ENCODE results near the gene FDXR.

The FDXR gene

DNA sequence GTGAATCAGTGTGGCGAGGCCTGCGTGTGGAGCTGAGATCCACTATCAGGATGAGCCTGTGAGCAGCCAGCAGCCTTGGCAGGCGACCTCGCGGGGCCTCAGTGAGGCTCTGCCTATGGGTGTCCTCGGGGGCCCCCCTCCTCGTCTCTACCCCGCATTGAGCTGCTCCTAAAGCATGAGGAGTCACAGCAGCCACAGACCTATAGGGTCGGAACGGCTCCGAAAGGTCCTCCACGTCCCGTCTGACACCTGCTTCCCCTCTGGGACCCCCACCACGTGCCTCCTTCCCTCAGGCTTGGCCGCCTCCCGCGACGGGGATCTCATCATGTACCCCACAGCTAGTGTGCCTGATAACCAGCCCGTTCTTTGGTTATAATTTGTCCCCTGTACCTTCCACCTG lies 41.9 kb downstream of the FDXR start:
- no peak for FAIRE-seq
- DNase-seq (ENCODE audit: insufficient read length, low spot score): no peak

DNA sequence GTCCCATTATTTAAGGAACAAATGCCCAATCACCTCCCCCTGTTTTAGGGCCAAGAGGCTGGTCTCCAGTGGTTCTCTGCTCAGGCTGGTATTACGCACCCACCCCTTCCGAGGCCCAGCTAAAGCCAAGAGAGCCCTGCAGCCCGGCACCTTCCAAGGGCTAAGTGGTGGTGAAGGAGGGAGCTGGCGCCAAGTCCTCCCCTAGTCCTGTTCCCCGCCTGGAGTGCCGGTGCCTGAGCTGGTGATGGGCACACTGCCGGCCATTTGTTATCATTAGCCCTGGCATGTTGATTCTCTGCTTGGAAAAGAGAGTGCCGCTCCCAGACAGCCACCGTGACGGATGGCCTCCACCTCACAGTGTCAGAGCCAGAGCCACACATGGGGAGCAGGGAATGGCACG lies 45.0 kb downstream of the FDXR start:
- DNase-seq (ENCODE audit: insufficient read length, low spot score) (no peak), FAIRE-seq (no peak)
- TF ChIP-seq SPI1 (IDR thresholded peaks at IDR 0.05; ENCODE audit: low read depth, low read length) (no peak), TAF1 (IDR thresholded peaks at IDR 0.05; ENCODE audit: low read depth, low read length) (no peak), PAX5 (IDR thresholded peaks at IDR 0.05; ENCODE audit: insufficient read depth, low read length, severe bottlenecking) (no peak), POLR2A (IDR thresholded peaks at IDR 0.05; ENCODE audit: low read depth, low read length) (no peak), POU2F2 (IDR thresholded peaks at IDR 0.05; ENCODE audit: low read depth, low read length) (no peak), POLR2AphosphoS5 (IDR thresholded peaks at IDR 0.05; ENCODE audit: low read depth, low read length) (no peak)

More for the DNA sequence above, 41.9 kb downstream of the FDXR start:
- TF ChIP-seq SPI1 (IDR thresholded peaks at IDR 0.05; ENCODE audit: low read depth, low read length) (no peak), TAF1 (IDR thresholded peaks at IDR 0.05; ENCODE audit: low read depth, low read length) (no peak), POU2F2 (IDR thresholded peaks at IDR 0.05; ENCODE audit: low read depth, low read length) (no peak), POLR2A (IDR thresholded peaks at IDR 0.05; ENCODE audit: low read depth, low read length) (no peak), PAX5 (IDR thresholded peaks at IDR 0.05; ENCODE audit: insufficient read depth, low read length, severe bottlenecking) (no peak), POLR2AphosphoS5 (IDR thresholded peaks at IDR 0.05; ENCODE audit: low read depth, low read length) (no peak)

- FAIRE-seq (no peak), DNase-seq (ENCODE audit: insufficient read length, low spot score) (no peak)
- no peak for TF ChIP-seq PAX5 (IDR thresholded peaks at IDR 0.05; ENCODE audit: insufficient read depth, low read length, severe bottlenecking)
- TF ChIP-seq SPI1 (IDR thresholded peaks at IDR 0.05; ENCODE audit: low read depth, low read length): no peak
These were observed 46.7 kb downstream of the FDXR start for GRCh38 chr17:74825952-74826719.

DNA sequence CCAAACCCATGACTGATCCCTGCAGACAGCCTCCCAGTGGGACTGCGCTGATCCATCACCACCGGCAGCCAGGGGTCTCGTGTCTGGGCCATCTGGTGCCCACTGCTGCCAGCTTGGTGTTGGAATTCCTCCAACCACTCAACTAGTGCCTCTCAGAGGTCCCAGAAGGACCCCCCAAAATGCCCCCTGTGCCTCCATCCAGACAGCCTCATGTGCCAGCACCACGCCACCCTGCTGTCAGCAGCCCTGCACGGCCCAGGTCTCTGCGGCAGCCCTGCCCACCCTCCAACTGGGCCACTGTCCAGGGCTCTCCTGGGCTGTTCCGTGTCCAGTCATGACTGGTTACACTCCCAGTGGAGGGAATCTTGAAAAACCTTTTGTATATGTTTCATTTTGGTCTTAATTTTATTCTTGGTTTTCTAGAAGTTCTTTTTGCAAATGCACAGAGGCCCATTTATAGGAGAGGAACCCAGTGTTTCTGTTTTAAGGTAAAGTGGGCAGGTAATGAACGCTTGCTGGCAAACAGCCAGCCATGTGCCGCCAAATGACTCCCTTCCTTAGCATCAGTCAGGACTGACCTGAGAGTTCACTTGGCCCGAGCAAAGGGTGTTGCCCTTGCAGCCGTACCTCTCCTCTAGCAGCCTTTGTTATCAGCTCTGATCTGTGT lies 47.7 kb downstream of the FDXR start:
- FAIRE-seq: no peak
- no peak for DNase-seq (ENCODE audit: insufficient read length, low spot score)

GRCh38 chr17:74822939-74823367 lies 49.8 kb downstream of the FDXR start:
- FAIRE-seq: no peak

More for the DNA sequence above, 47.7 kb downstream of the FDXR start:
- TF ChIP-seq POLR2A (IDR thresholded peaks at IDR 0.05; ENCODE audit: low read depth, low read length) (no peak), PAX5 (IDR thresholded peaks at IDR 0.05; ENCODE audit: insufficient read depth, low read length, severe bottlenecking) (no peak), POLR2AphosphoS5 (IDR thresholded peaks at IDR 0.05; ENCODE audit: low read depth, low read length) (no peak), TAF1 (IDR thresholded peaks at IDR 0.05; ENCODE audit: low read depth, low read length) (no peak), SPI1 (IDR thresholded peaks at IDR 0.05; ENCODE audit: low read depth, low read length) (no peak), POU2F2 (IDR thresholded peaks at IDR 0.05; ENCODE audit: low read depth, low read length) (no peak)

GRCh38 chr17:74822335-74822938 lies 50.4 kb downstream of the FDXR start:
- FAIRE-seq: no peak
- TF ChIP-seq POLR2AphosphoS5 (IDR thresholded peaks at IDR 0.05; ENCODE audit: low read depth, low read length): no peak
- no peak for TF ChIP-seq POU2F2 (IDR thresholded peaks at IDR 0.05; ENCODE audit: low read depth, low read length)
- TF ChIP-seq PAX5 (IDR thresholded peaks at IDR 0.05; ENCODE audit: insufficient read depth, low read length, severe bottlenecking): no peak
- no peak for TF ChIP-seq POLR2A (IDR thresholded peaks at IDR 0.05; ENCODE audit: low read depth, low read length)
- no peak for TF ChIP-seq SPI1 (IDR thresholded peaks at IDR 0.05; ENCODE audit: low read depth, low read length)
- TF ChIP-seq TAF1 (IDR thresholded peaks at IDR 0.05; ENCODE audit: low read depth, low read length): no peak
- no peak for DNase-seq (ENCODE audit: insufficient read length, low spot score)

More at GRCh38 chr17:74822939-74823367, 49.8 kb downstream of the FDXR start:
- TF ChIP-seq PAX5 (IDR thresholded peaks at IDR 0.05; ENCODE audit: insufficient read depth, low read length, severe bottlenecking): no peak
- TF ChIP-seq POLR2AphosphoS5 (IDR thresholded peaks at IDR 0.05; ENCODE audit: low read depth, low read length): no peak
- TF ChIP-seq TAF1 (IDR thresholded peaks at IDR 0.05; ENCODE audit: low read depth, low read length): no peak
- TF ChIP-seq SPI1 (IDR thresholded peaks at IDR 0.05; ENCODE audit: low read depth, low read length): no peak
- TF ChIP-seq POLR2A (IDR thresholded peaks at IDR 0.05; ENCODE audit: low read depth, low read length): no peak
- no peak for TF ChIP-seq POU2F2 (IDR thresholded peaks at IDR 0.05; ENCODE audit: low read depth, low read length)
- no peak for DNase-seq (ENCODE audit: insufficient read length, low spot score)

DNA sequence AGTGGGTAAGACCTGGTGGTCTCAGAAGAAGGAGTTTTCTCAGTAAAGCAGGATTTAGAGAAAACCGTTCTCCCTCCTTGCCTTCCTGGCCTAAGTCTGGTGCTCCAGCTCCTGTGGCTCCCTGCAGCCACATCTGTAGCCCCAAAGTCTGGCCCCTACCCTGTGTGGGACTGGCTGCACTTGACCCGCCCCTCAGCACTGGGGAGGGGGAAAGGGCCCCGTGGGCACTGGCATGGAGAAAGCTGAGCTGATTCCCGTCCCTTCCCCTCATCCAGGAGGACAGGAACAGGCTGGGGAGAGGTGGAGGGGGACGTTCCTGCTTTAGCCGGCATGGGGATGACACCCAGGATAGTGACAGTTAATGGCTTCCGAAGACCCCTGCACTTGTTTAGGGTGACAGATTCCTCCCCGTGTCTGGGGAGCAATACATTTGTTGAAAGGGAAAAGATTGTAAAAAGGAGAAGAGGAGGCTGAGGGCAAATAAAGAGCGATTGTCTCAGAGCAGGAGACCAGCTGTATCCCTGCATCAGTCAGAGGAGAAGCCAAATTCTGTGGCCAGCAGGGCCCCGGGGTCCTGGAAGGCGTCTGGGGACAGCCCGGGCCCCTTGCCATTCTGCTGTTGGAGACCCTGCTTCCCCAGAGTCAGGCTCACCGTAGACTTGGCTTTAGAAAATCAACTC lies 51.0 kb downstream of the FDXR start:
- no peak for TF ChIP-seq PAX5 (IDR thresholded peaks at IDR 0.05; ENCODE audit: insufficient read depth, low read length, severe bottlenecking)
- TF ChIP-seq POU2F2 (IDR thresholded peaks at IDR 0.05; ENCODE audit: low read depth, low read length): no peak
- no peak for TF ChIP-seq SPI1 (IDR thresholded peaks at IDR 0.05; ENCODE audit: low read depth, low read length)
- no peak for TF ChIP-seq POLR2AphosphoS5 (IDR thresholded peaks at IDR 0.05; ENCODE audit: low read depth, low read length)
- no peak for TF ChIP-seq POLR2A (IDR thresholded peaks at IDR 0.05; ENCODE audit: low read depth, low read length)
- no peak for TF ChIP-seq TAF1 (IDR thresholded peaks at IDR 0.05; ENCODE audit: low read depth, low read length)
- DNase-seq (ENCODE audit: insufficient read length, low spot score) (no peak), FAIRE-seq (no peak)

- no peak for FAIRE-seq
These were observed 52.9 kb downstream of the FDXR start for GRCh38 chr17:74819801-74820436.

More at GRCh38 chr17:74819801-74820436, 52.9 kb downstream of the FDXR start:
- DNase-seq (ENCODE audit: insufficient read length, low spot score): no peak
- TF ChIP-seq POLR2A (IDR thresholded peaks at IDR 0.05; ENCODE audit: low read depth, low read length) (no peak), SPI1 (IDR thresholded peaks at IDR 0.05; ENCODE audit: low read depth, low read length) (no peak)
